ENCODE measurements around the gene SOCS6. TPM values are rescaled to one million over a fixed set of nuclear protein-coding genes. Genes with fewer than 3 reads are reported as not detected.

Gene SOCS6
- polyA plus RNA-seq, 3 donors = 4.8 to 6.1 (median 4.8) TPM

DNA sequence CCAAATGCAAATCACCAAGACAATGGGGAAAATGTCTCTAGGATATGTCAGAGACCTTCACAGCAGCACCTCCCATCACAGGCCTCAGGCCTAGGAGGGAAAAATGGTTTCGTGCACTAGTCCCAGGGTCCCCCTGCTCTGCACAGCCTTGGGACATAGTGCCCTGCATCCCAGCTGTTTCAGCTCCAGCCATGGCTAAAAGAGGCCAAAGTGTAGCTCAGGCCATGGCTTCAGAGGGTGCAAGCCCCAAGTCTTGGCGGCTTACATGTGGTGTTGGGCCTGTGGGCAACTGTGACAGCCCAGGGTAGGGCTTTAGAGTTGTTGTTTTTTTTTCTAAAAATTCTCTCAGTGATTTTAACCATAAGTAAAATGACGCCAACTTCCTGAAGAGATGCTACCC lies 25.5 kb upstream of the SOCS6 start:
- Mint-ChIP-seq H3K4me1 (no peaks in the 10 kb centered on the region), H3K4me3 (no peak overlapping the region), H3K27me3 (ENCODE audit: low read depth in 3 of 3) (peaks cover 0 to 4% (median 2%) of the 10 kb centered on the region in 3 donors), H3K36me3 (no peaks in the 10 kb centered on the region), H3K9me3 (peaks cover 0 to 18% (median 7%) of the 10 kb centered on the region in 7 donors), H3K27ac (no peak overlapping the region)
- DNase-seq = no peak
- H3K9me3 ChIP-seq (replicated peaks in 1 of 2; ENCODE audit: control insufficient read depth in 1 of 2, insufficient read depth in 1 of 2, low read length in 2 of 2) = peaks cover 0 to 4% of the 10 kb centered on the region in 2 donors
- TF ChIP-seq, protein P1, sequence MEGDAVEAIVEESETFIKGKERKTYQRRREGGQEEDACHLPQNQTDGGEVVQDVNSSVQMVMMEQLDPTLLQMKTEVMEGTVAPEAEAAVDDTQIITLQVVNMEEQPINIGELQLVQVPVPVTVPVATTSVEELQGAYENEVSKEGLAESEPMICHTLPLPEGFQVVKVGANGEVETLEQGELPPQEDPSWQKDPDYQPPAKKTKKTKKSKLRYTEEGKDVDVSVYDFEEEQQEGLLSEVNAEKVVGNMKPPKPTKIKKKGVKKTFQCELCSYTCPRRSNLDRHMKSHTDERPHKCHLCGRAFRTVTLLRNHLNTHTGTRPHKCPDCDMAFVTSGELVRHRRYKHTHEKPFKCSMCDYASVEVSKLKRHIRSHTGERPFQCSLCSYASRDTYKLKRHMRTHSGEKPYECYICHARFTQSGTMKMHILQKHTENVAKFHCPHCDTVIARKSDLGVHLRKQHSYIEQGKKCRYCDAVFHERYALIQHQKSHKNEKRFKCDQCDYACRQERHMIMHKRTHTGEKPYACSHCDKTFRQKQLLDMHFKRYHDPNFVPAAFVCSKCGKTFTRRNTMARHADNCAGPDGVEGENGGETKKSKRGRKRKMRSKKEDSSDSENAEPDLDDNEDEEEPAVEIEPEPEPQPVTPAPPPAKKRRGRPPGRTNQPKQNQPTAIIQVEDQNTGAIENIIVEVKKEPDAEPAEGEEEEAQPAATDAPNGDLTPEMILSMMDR (IDR thresholded peaks at IDR 0.05) = no peak
- no CpG with 5 or more reads among the region's 3 CpGs for WGBS (ENCODE audit: insufficient coverage)
- H3K4me1 ChIP-seq (ENCODE audit: control insufficient read depth in 1 of 2, insufficient read depth in 2 of 2, low read length in 2 of 2) = no peaks in the 10 kb centered on the region
- H3K9ac ChIP-seq (ENCODE audit: insufficient read depth, low read length, poor library complexity, severe bottlenecking) = no peak overlapping the region
- H2AFZ ChIP-seq (ENCODE audit: insufficient read depth, low read depth, low read length, poor library complexity, severe bottlenecking) = no peak overlapping the region
- H3K4me2 ChIP-seq (replicated peaks; ENCODE audit: extremely low read depth, low read length, poor library complexity, severe bottlenecking) = no peak overlapping the region
- no peaks in the 10 kb centered on the region for H4K20me1 ChIP-seq (ENCODE audit: insufficient read depth, low read length)
- no peaks in the 10 kb centered on the region for H3K79me2 ChIP-seq (ENCODE audit: insufficient read depth, low read length)
- no peaks in the 10 kb centered on the region for H3K36me3 ChIP-seq (replicated peaks in 1 of 2; ENCODE audit: control insufficient read depth in 1 of 2, insufficient read depth in 2 of 2, low read length in 2 of 2)
- no peaks in the 10 kb centered on the region for H3K27me3 ChIP-seq (ENCODE audit: control insufficient read depth in 2 of 2, insufficient read depth in 2 of 2, low read length in 2 of 2)
- intact Hi-C loops (cut with micrococcal nuclease) = no loop called here
- no peak overlapping the region for H3K27ac ChIP-seq (ENCODE audit: low read depth in 1 of 2, low read length in 2 of 2)
- no peak overlapping the region for H3K4me3 ChIP-seq (replicated peaks in 1 of 3; ENCODE audit: low read depth in 2 of 3, low read length in 3 of 3)

DNA sequence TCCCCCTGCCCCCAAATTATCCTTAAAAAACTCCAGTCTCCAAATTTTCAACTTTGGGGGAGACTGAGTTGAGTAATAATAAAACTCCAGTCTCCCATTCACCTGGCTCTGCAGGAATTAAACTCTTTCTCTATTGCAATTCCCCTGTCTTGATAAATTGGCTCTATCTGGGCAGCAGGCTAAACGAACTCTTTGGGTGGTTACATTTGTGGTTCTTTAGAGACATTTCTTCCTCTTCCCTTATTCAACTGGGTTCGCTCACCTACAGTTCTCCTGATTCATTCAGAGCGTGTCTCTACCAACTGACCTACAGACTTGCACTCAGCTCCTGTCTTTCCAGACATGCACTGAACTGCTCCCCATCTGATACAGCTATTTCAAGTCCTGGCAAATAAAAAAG lies 17.1 kb upstream of the SOCS6 start:
- no peaks in the 10 kb centered on the region for H3K4me1 Mint-ChIP-seq
- no peaks in the 10 kb centered on the region for H3K4me1 ChIP-seq (ENCODE audit: control insufficient read depth in 1 of 2, insufficient read depth in 2 of 2, low read length in 2 of 2)
- H3K27me3 ChIP-seq (ENCODE audit: control insufficient read depth in 2 of 2, insufficient read depth in 2 of 2, low read length in 2 of 2) = no peaks in the 10 kb centered on the region
- 100% methylated on average over 2 of the region's 3 CpGs for WGBS (ENCODE audit: insufficient coverage)
- H3K27me3 Mint-ChIP-seq (ENCODE audit: low read depth in 3 of 3) = peaks cover 0 to 1% (median under 1%) of the 10 kb centered on the region in 3 donors
- no peaks in the 10 kb centered on the region for H4K20me1 ChIP-seq (ENCODE audit: insufficient read depth, low read length)
- H3K79me2 ChIP-seq (ENCODE audit: insufficient read depth, low read length) = no peaks in the 10 kb centered on the region
- no peak overlapping the region for H3K4me2 ChIP-seq (replicated peaks; ENCODE audit: extremely low read depth, low read length, poor library complexity, severe bottlenecking)
- H3K27ac Mint-ChIP-seq = no peak overlapping the region
- no peak overlapping the region for H3K4me3 Mint-ChIP-seq
- H3K9me3 Mint-ChIP-seq = peaks cover 23 to 39% (median 31%) of the 10 kb centered on the region in 7 donors
- no peak overlapping the region for H3K4me3 ChIP-seq (replicated peaks in 1 of 3; ENCODE audit: low read depth in 2 of 3, low read length in 3 of 3)
- no peak overlapping the region for H2AFZ ChIP-seq (ENCODE audit: insufficient read depth, low read depth, low read length, poor library complexity, severe bottlenecking)
- intact Hi-C loops (cut with micrococcal nuclease) = no loop called here
- TF ChIP-seq, protein P1 (IDR thresholded peaks at IDR 0.05) = no peak
- no peak for DNase-seq
- no peaks in the 10 kb centered on the region for H3K36me3 ChIP-seq (replicated peaks in 1 of 2; ENCODE audit: control insufficient read depth in 1 of 2, insufficient read depth in 2 of 2, low read length in 2 of 2)
- peaks cover 20 to 22% of the 10 kb centered on the region in 2 donors for H3K9me3 ChIP-seq (replicated peaks in 1 of 2; ENCODE audit: control insufficient read depth in 1 of 2, insufficient read depth in 1 of 2, low read length in 2 of 2)
- H3K36me3 Mint-ChIP-seq = no peaks in the 10 kb centered on the region
- no peak overlapping the region for H3K27ac ChIP-seq (ENCODE audit: low read depth in 1 of 2, low read length in 2 of 2)
- H3K9ac ChIP-seq (ENCODE audit: insufficient read depth, low read length, poor library complexity, severe bottlenecking) = no peak overlapping the region
